HG03469 (cell line): ENCODE data around the gene PDE8A.
"Not testable (repeated sequence)": the region's sequence is repeated elsewhere in the genome, so short reads cannot be mapped to it uniquely, and the experiment has no call there.

ENCODE experiments used
- ATAC-seq: cut with Tn5 transposase; IDR thresholded peaks from one replicate; pipeline ENCODE4 v1.9.1; 2021; ENCODE audit warnings: mild to moderate bottlenecking, moderate library complexity, moderate number of reproducible peaks; ENCODE audit not compliant: unreplicated experiment

The PDE8A gene

GRCh38 chr15:84960391-84961113 lies 21.1 kb upstream of the PDE8A start:
- no peak for ATAC-seq

GRCh38 chr15:84961114-84961452 lies 20.6 kb upstream of the PDE8A start:
- no peak for ATAC-seq

- ATAC-seq, result no peak
Measured at GRCh38 chr15:84961707-84962106, 19.9 kb upstream of the PDE8A start.

- ATAC-seq, result no peak
Measured at GRCh38 chr15:84962955-84963354, 18.7 kb upstream of the PDE8A start.

- ATAC-seq, result no peak
Measured at GRCh38 chr15:84967380-84967779, 14.3 kb upstream of the PDE8A start.

GRCh38 chr15:84968301-84968700 lies 13.4 kb upstream of the PDE8A start:
- no peak for ATAC-seq

- no peak for ATAC-seq
Measured at GRCh38 chr15:84969257-84969656, 12.4 kb upstream of the PDE8A start.

GRCh38 chr15:84970843-84971242 lies 10.8 kb upstream of the PDE8A start:
- no peak for ATAC-seq

GRCh38 chr15:84973492-84974460 lies 7.9 kb upstream of the PDE8A start:
- no peak for ATAC-seq

GRCh38 chr15:84975871-84976351 lies 5.7 kb upstream of the PDE8A start:
- no peak for ATAC-seq

- no peak for ATAC-seq
Measured at GRCh38 chr15:84976746-84977345, 4.8 kb upstream of the PDE8A start.

- ATAC-seq, result no peak
Measured at GRCh38 chr15:84979651-84980050, 2.0 kb upstream of the PDE8A start.

GRCh38 chr15:84980196-84981053 lies 1.2 kb upstream of the PDE8A start:
- peak; percentile 29 for ATAC-seq

- ATAC-seq, result peak; percentile 42
Measured at GRCh38 chr15:84981054-84981710, 474 bp upstream of the PDE8A start.

GRCh38 chr15:84982301-84982920 lies 755 bp downstream of the PDE8A start:
- ATAC-seq, result no peak

GRCh38 chr15:84983294-84983693 lies 1.6 kb downstream of the PDE8A start:
- no peak for ATAC-seq

- no peak for ATAC-seq
Measured at GRCh38 chr15:84983711-84984110, 2.1 kb downstream of the PDE8A start.

- no peak for ATAC-seq
Measured at GRCh38 chr15:84985158-84985557, 3.5 kb downstream of the PDE8A start.

GRCh38 chr15:84987351-84987750 lies 5.7 kb downstream of the PDE8A start:
- not testable (repeated sequence) for ATAC-seq
